A549 (cell line): ENCODE results near the gene SACS.

Experiments used
- CBX8 ChIP-seq: fragments of 200-600 bp; sonication (generic); IDR thresholded peaks from 2 replicates; pipeline ENCODE4 v1.6.1; 2016
- CTCF ChIP-seq: fragments of >200 bp; sonication (Bioruptor Twin); formaldehyde crosslinking; IDR thresholded peaks from 3 replicates; pipeline ENCODE4 v1.5.1; 2016
- ELK1 ChIP-seq: fragments of 150-350 bp; IDR thresholded peaks from 2 replicates; pipeline ENCODE4 v1.6.1; 2014; ENCODE audit warnings: low read depth, mild to moderate bottlenecking, low read length
- JUNB ChIP-seq: fragments of >200 bp; sonication (Bioruptor Twin); formaldehyde crosslinking; IDR thresholded peaks from 2 replicates; pipeline ENCODE4 v1.6.1; 2016
- MAX ChIP-seq: IDR thresholded peaks from 2 replicates; pipeline ENCODE4 v1.6.1; 2012
- POLR2A ChIP-seq: IDR thresholded peaks from 2 replicates; pipeline ENCODE4 v1.6.1; 2012; ENCODE audit warnings: mild to moderate bottlenecking, low read length
- RFX5 ChIP-seq: fragments of 450-650 bp; IDR thresholded peaks from 2 replicates; pipeline ENCODE4 v1.7.1; 2014; ENCODE audit warnings: antibody characterized with exemption, mild to moderate bottlenecking, moderate library complexity
- ZSCAN20 ChIP-seq: fragments of 250-450 bp; sonication (Bioruptor Pico); IDR thresholded peaks from 2 replicates; pipeline ENCODE4 v1.8.0; 2022; ENCODE audit warnings: mild to moderate bottlenecking, moderate library complexity

GRCh38 chr13:23381866-23382265 is 51.6 kb downstream of the SACS start:
- TF ChIP-seq POLR2A (no peak), RFX5 (no peak), MAX (no peak), JUNB (no peak), CTCF (no peak), ZSCAN20 (no peak), ELK1 (no peak), CBX8 (no peak)
